A673 (cell line): ENCODE measurements around the gene N4BP2. TPM values are rescaled to one million over a fixed set of nuclear protein-coding genes. Genes with fewer than 3 reads are reported as not detected.

Experiments
- BruUV-seq: library from RNA; stranded (reverse); fragments of 400-500 nt; replicated peaks from 2 replicates; lab custom pipeline; 2021; lab: Mats Ljungman, UMichigan
- CTCF ChIA-PET: fragments of 300-600 bp; sonication (Branson Sonifier 250); formaldehyde crosslinking; loops from one replicate; lab custom pipeline; 2022; ENCODE audit warnings: antibody characterized with exemption; lab: Charles Lee
- POLR2A ChIA-PET: fragments of 300-600 bp; sonication (Branson Sonifier 250); formaldehyde crosslinking; loops from one replicate; lab custom pipeline; 2022; ENCODE audit warnings: antibody characterized with exemption; ENCODE audit not compliant: low non-redundant PET; lab: Charles Lee
- DNase-seq: peaks from one replicate; pipeline ENCODE4 v3.0.0-alpha.2; 2015; ENCODE audit warnings: low spot score
- H3K27ac ChIP-seq: fragments of 200-600 bp; sonication (generic); 2 replicates; pipeline ENCODE4 v1.5.1; 2016; ENCODE audit warnings: mixed run types, low read depth, mild to moderate bottlenecking, mixed read lengths, antibody characterized with exemption, low read length; ENCODE audit not compliant: poor library complexity, severe bottlenecking
- H3K27me3 ChIP-seq: fragments of 200-600 bp; sonication (generic); replicated peaks from 2 replicates; pipeline ENCODE4 v1.6.1; 2017; ENCODE audit warnings: mixed run types, low read depth, mild to moderate bottlenecking, mixed read lengths, antibody characterized with exemption, low read length; ENCODE audit not compliant: insufficient read depth, poor library complexity
- H3K36me3 ChIP-seq: fragments of 200-600 bp; sonication (generic); 2 replicates; pipeline ENCODE4 v1.6.1; 2016; ENCODE audit warnings: mixed run types, mild to moderate bottlenecking, mixed read lengths, antibody characterized with exemption, low read length; ENCODE audit not compliant: insufficient read depth, poor library complexity, severe bottlenecking
- H3K4me1 ChIP-seq: fragments of 200-600 bp; sonication (generic); 2 replicates; pipeline ENCODE4 v1.6.1; 2017; ENCODE audit warnings: mixed run types, mild to moderate bottlenecking, mixed read lengths, antibody characterized with exemption, low read length; ENCODE audit not compliant: insufficient read depth, poor library complexity, severe bottlenecking
- H3K4me3 ChIP-seq: fragments of 200-600 bp; sonication (generic); 2 replicates; pipeline ENCODE4 v1.5.1; 2016; ENCODE audit warnings: low read depth, mixed run types, mild to moderate bottlenecking, mixed read lengths, low read length; ENCODE audit not compliant: poor library complexity, severe bottlenecking
- H3K9me3 ChIP-seq: fragments of 200-600 bp; sonication (generic); 2 replicates; pipeline ENCODE4 v1.6.1; 2016; ENCODE audit warnings: mixed run types, low read depth, mild to moderate bottlenecking, mixed read lengths, antibody characterized with exemption, low read length; ENCODE audit not compliant: poor library complexity, severe bottlenecking
- CTCF ChIP-seq: fragments of 300-800, 200-600 bp; sonication (generic); conservative IDR thresholded peaks from 2 replicates; pipeline ENCODE4 v1.5.1; 2017; ENCODE audit warnings: low read depth, mild to moderate bottlenecking, antibody characterized with exemption, low read length, moderate library complexity, mixed read lengths
- EZH2 ChIP-seq: fragments of 200-600 bp; sonication (generic); IDR thresholded peaks from 2 replicates; pipeline ENCODE4 v1.6.1; 2017; ENCODE audit warnings: borderline replicate concordance, low read depth, mild to moderate bottlenecking, mixed read lengths, antibody characterized with exemption, low read length; ENCODE audit not compliant: poor library complexity, severe bottlenecking
- intact Hi-C: fragments of 100-400 bp; cut with micrococcal nuclease; formaldehyde crosslinking; loops from one replicate; pipeline ENCODE4 v1.10.0; 2022; ENCODE audit not compliant: unreplicated experiment
- total RNA-seq: library from RNA; stranded (reverse); gene quantifications from 2 replicates; pipeline ENCODE4 v1.2.3, GENCODE V29; 2021

The N4BP2 gene
- total RNA-seq, 1 experiment from 2014 or later = 21.3 TPM

DNA sequence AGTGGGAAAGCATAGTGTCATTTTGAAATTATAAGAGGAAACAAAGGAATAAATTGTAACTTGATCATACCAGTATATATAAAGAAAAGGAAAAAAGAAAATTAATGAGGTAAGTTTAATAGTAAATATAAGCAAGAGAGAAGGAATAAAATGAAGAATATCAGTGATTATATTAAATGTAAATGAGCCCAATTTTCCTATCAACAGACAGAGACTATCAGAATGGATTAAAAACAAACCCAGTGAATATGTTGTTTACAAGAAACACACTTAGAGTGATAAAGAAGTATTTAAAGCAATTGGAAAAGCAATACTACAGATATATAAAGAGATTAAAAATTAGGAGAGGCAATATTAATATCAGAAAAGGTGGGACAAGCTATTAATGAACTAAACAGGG is 111.4 kb downstream of the N4BP2 start:
- DNase-seq = no peak
- Histone ChIP-seq H3K4me1 (no peaks in the 10 kb centered on the region), H3K27me3 (no peaks in the 10 kb centered on the region), H3K36me3 (no peaks in the 10 kb centered on the region), H3K4me3 (no peak overlapping the region), H3K27ac (no peak overlapping the region), H3K9me3 (no peaks in the 10 kb centered on the region)
- intact Hi-C loops = no loop called here
- TF ChIP-seq EZH2 = no peak
- no peak for TF ChIP-seq CTCF
- no TSS peak for BruUV-seq
- CTCF ChIA-PET = no interaction called here
- POLR2A ChIA-PET = no interaction called here

DNA sequence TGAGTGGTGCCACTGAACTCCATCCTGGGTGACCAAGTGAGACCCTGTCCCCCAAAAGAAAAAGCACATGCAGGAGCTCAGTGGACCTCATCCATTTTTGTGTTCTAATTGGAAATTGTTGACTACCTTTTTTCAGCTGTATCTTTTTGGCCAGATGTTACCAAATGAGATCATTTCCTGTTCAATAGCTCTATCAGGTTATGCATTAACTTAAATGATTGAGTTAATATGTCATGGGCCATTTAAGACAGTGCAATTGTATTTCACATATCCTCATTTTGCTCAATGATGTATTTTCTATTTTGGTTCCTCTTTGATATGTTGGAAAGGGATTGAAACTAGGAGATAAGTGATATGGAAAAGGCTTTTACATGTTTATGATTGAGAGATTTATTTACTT is 113.9 kb downstream of the N4BP2 start:
- intact Hi-C loops = no loop called here
- CTCF ChIA-PET = no interaction called here
- no peak overlapping the region for H3K4me3 ChIP-seq
- BruUV-seq = no TSS peak
- H3K9me3 ChIP-seq = no peaks in the 10 kb centered on the region
- H3K27ac ChIP-seq = no peak overlapping the region
- H3K4me1 ChIP-seq = no peaks in the 10 kb centered on the region
- no peak for DNase-seq
- POLR2A ChIA-PET = no interaction called here
- TF ChIP-seq CTCF (no peak), EZH2 (no peak)
- H3K27me3 ChIP-seq = no peaks in the 10 kb centered on the region
- no peaks in the 10 kb centered on the region for H3K36me3 ChIP-seq

GRCh38 chr4:40173470-40173875 is 116.8 kb downstream of the N4BP2 start:
- no peak for DNase-seq
- peaks cover 25% of the 10 kb centered on the region for H3K4me1 ChIP-seq
- no peaks in the 10 kb centered on the region for H3K27me3 ChIP-seq
- TF ChIP-seq EZH2 = no peak
- no peak for TF ChIP-seq CTCF
- CTCF ChIA-PET = no interaction called here
- no peak overlapping the region for H3K4me3 ChIP-seq
- intact Hi-C loops = no loop called here
- H3K36me3 ChIP-seq = no peaks in the 10 kb centered on the region
- POLR2A ChIA-PET = no interaction called here
- H3K9me3 ChIP-seq = no peaks in the 10 kb centered on the region
- H3K27ac ChIP-seq = no peak overlapping the region
- no TSS peak for BruUV-seq
